ENCODE data around the gene MYH11. TPM values are rescaled to one million over a fixed set of nuclear protein-coding genes. Genes with fewer than 3 reads are reported as not detected.
"Not testable (repeated sequence)": the region's sequence is repeated elsewhere in the genome, so short reads cannot be mapped to it uniquely, and the experiment has no call there.

MYH11 gene
- total RNA-seq, 1 experiment from 2014 or later: not detected

DNA sequence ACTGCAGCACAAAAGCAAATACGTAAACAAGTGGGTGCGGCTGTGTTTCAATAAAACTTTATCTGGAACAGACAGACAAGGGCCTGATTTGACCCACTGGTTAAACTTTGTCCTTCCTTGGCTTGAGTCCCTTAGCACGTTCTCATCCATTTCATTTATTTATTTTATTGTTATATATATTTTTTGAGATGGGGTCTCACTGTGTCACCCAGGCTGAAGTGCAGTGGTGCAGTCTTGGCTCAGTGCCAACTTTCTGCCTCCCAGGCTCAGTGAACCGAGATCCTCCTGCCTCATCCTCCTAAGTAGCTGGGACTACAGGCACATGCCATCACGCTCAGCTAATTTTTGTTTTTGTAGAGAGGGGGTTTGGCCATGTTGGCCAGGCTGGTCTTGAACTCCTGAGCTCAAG is 64.3 kb downstream of the MYH11 start:
- H3K9me3 ChIP-seq (ENCODE audit: low read depth, low read length, poor library complexity, severe bottlenecking): no peaks in the 10 kb centered on the region
- H3K36me3 ChIP-seq (ENCODE audit: insufficient read depth, low read length, poor library complexity, severe bottlenecking): no peaks in the 10 kb centered on the region
- ChIA-PET CTCF (no interaction called here), POLR2A (ENCODE audit: low non-redundant PET) (no interaction called here)
- H3K27me3 ChIP-seq (replicated peaks; ENCODE audit: insufficient read depth, low read depth, low read length, poor library complexity): no peaks in the 10 kb centered on the region
- H3K27ac ChIP-seq (ENCODE audit: low read depth, low read length, poor library complexity, severe bottlenecking): no peak overlapping the region
- H3K4me1 ChIP-seq (ENCODE audit: insufficient read depth, low read length, poor library complexity, severe bottlenecking): no peaks in the 10 kb centered on the region
- no peak for DNase-seq (ENCODE audit: low spot score)
- no peak overlapping the region for H3K4me3 ChIP-seq (ENCODE audit: low read depth, low read length, poor library complexity, severe bottlenecking)
- no TSS peak for BruUV-seq (replicated peaks)
- no peak for TF ChIP-seq EZH2 (IDR thresholded peaks at IDR 0.05; ENCODE audit: borderline replicate concordance, low read depth, low read length, poor library complexity, severe bottlenecking)
- TF ChIP-seq, protein P1, sequence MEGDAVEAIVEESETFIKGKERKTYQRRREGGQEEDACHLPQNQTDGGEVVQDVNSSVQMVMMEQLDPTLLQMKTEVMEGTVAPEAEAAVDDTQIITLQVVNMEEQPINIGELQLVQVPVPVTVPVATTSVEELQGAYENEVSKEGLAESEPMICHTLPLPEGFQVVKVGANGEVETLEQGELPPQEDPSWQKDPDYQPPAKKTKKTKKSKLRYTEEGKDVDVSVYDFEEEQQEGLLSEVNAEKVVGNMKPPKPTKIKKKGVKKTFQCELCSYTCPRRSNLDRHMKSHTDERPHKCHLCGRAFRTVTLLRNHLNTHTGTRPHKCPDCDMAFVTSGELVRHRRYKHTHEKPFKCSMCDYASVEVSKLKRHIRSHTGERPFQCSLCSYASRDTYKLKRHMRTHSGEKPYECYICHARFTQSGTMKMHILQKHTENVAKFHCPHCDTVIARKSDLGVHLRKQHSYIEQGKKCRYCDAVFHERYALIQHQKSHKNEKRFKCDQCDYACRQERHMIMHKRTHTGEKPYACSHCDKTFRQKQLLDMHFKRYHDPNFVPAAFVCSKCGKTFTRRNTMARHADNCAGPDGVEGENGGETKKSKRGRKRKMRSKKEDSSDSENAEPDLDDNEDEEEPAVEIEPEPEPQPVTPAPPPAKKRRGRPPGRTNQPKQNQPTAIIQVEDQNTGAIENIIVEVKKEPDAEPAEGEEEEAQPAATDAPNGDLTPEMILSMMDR (conservative IDR thresholded peaks at IDR 0.05; ENCODE audit: low read depth, low read length): no peak
- intact Hi-C loops (cut with micrococcal nuclease; ENCODE audit: unreplicated experiment): no loop called here

DNA sequence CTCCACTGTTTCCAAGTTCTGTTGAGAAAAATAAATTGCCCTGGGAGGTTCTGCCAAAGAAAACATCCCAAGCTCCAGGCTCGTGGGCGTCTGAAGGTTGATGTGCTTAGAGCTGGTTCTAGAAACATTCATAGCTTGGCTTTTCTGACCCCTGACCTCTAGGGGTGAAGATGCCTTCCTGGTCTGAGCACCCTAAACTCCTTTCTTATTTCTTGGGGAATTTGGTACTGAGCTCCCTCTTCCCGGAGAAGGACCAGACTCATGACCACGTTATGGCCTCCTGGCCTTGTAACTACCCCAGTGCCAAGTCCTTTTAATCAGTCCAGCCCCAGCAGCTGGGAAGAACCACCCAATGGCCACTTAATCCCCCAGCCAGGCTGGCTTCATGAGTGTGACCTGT is 66.4 kb downstream of the MYH11 start:
- no peak for DNase-seq (ENCODE audit: low spot score)
- Histone ChIP-seq H3K4me1 (ENCODE audit: insufficient read depth, low read length, poor library complexity, severe bottlenecking) (no peaks in the 10 kb centered on the region), H3K27me3 (replicated peaks; ENCODE audit: insufficient read depth, low read depth, low read length, poor library complexity) (no peaks in the 10 kb centered on the region), H3K9me3 (ENCODE audit: low read depth, low read length, poor library complexity, severe bottlenecking) (no peaks in the 10 kb centered on the region), H3K36me3 (ENCODE audit: insufficient read depth, low read length, poor library complexity, severe bottlenecking) (no peaks in the 10 kb centered on the region), H3K4me3 (ENCODE audit: low read depth, low read length, poor library complexity, severe bottlenecking) (no peak overlapping the region), H3K27ac (ENCODE audit: low read depth, low read length, poor library complexity, severe bottlenecking) (no peak overlapping the region)
- no TSS peak for BruUV-seq (replicated peaks)
- ChIA-PET POLR2A (ENCODE audit: low non-redundant PET) (no interaction called here), CTCF (interaction anchor here (1.0 kb wide), 1 partner anchor 31 kb away, joined by 3 read pairs; no protein-coding TSS in a partner anchor)
- TF ChIP-seq, protein P1 (conservative IDR thresholded peaks at IDR 0.05; ENCODE audit: low read depth, low read length): no peak
- intact Hi-C loops (cut with micrococcal nuclease; ENCODE audit: unreplicated experiment): no loop called here

DNA sequence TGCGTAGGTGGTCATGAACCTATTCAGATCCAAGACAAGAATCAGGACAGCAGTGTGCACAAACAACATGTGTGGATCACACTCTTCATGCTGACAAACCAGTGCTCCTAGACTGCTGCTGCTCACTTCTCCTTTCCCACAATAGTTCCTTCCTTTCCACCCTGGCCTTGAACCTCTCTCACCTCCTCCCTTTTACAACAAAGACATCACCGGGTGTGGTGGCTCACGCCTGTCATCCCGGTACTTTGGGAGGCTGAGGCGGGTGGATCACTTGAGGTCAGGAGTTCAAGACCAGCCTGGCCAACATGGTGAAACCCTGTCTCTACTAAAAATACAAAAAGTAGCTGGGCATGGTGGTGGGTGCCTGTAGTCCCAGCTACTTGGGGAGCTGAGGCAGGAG is 67.0 kb downstream of the MYH11 start:
- CTCF ChIA-PET; POLR2A ChIA-PET (ENCODE audit: low non-redundant PET): not testable (repeated sequence)

DNA sequence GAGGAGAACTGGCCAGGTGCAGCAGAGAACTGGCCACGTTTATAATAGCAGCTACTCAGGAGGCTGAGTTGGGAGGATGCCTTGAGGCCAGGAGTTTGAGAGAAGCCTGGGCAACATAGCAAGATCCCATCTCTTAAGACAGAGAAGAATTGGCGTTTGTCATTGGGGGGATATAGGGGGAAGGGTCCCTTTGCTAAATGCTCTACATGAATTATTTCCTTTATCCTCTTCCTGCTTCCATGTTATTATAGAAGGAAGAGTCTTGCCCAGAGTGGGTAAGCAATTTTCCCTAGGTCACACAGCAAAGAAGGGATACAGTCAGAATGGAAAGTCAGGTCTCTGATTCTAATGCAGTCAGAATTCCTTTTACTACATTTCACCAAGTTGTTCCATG is 68.0 kb downstream of the MYH11 start:
- H3K36me3 ChIP-seq (ENCODE audit: insufficient read depth, low read length, poor library complexity, severe bottlenecking): no peaks in the 10 kb centered on the region
- ChIA-PET CTCF (no interaction called here), POLR2A (ENCODE audit: low non-redundant PET) (no interaction called here)
- no peaks in the 10 kb centered on the region for H3K4me1 ChIP-seq (ENCODE audit: insufficient read depth, low read length, poor library complexity, severe bottlenecking)
- H3K27ac ChIP-seq (ENCODE audit: low read depth, low read length, poor library complexity, severe bottlenecking): no peak overlapping the region
- BruUV-seq (replicated peaks): no TSS peak
- DNase-seq (ENCODE audit: low spot score): no peak
- TF ChIP-seq, protein P1 (conservative IDR thresholded peaks at IDR 0.05; ENCODE audit: low read depth, low read length): no peak
- TF ChIP-seq EZH2 (IDR thresholded peaks at IDR 0.05; ENCODE audit: borderline replicate concordance, low read depth, low read length, poor library complexity, severe bottlenecking): no peak
- H3K9me3 ChIP-seq (ENCODE audit: low read depth, low read length, poor library complexity, severe bottlenecking): no peaks in the 10 kb centered on the region
- no peak overlapping the region for H3K4me3 ChIP-seq (ENCODE audit: low read depth, low read length, poor library complexity, severe bottlenecking)
- H3K27me3 ChIP-seq (replicated peaks; ENCODE audit: insufficient read depth, low read depth, low read length, poor library complexity): no peaks in the 10 kb centered on the region
- intact Hi-C loops (cut with micrococcal nuclease; ENCODE audit: unreplicated experiment): no loop called here

More for the DNA sequence above, 67.0 kb downstream of the MYH11 start:
- H3K4me1 ChIP-seq (ENCODE audit: insufficient read depth, low read length, poor library complexity, severe bottlenecking); H3K4me3 ChIP-seq (ENCODE audit: low read depth, low read length, poor library complexity, severe bottlenecking); H3K36me3 ChIP-seq (ENCODE audit: insufficient read depth, low read length, poor library complexity, severe bottlenecking); H3K9me3 ChIP-seq (ENCODE audit: low read depth, low read length, poor library complexity, severe bottlenecking); BruUV-seq (replicated peaks); H3K27ac ChIP-seq (ENCODE audit: low read depth, low read length, poor library complexity, severe bottlenecking); H3K27me3 ChIP-seq (replicated peaks; ENCODE audit: insufficient read depth, low read depth, low read length, poor library complexity); DNase-seq (ENCODE audit: low spot score); intact Hi-C loops (cut with micrococcal nuclease; ENCODE audit: unreplicated experiment): not testable (repeated sequence)

All from A673 (cell line).